Retinal pigment epithelial cell (primary cell): ENCODE measurements around the gene CNPY1.

Experiments used
- DNase-seq: peaks from one replicate; pipeline ENCODE4 v3.0.0-alpha.2; 2010; ENCODE audit warnings: low read depth
- H3K4me3 ChIP-seq: 2 replicates; pipeline ENCODE4 v1.5.1; 2011; ENCODE audit warnings: mild to moderate bottlenecking, low read length, control low read depth, moderate library complexity
- CTCF ChIP-seq: conservative IDR thresholded peaks from 2 replicates; pipeline ENCODE4 v1.5.1; 2011; ENCODE audit warnings: low read depth, low read length, control low read depth, inconsistent platforms

The CNPY1 gene

GRCh38 chr7:155507576-155507975 is 38.8 kb downstream of the CNPY1 start:
- no peak for TF ChIP-seq CTCF
- no peak overlapping the region for H3K4me3 ChIP-seq
- no peak for DNase-seq

GRCh38 chr7:155506854-155507337 is 39.5 kb downstream of the CNPY1 start:
- no peak for DNase-seq
- TF ChIP-seq CTCF: no peak
- H3K4me3 ChIP-seq: no peak overlapping the region

DNA sequence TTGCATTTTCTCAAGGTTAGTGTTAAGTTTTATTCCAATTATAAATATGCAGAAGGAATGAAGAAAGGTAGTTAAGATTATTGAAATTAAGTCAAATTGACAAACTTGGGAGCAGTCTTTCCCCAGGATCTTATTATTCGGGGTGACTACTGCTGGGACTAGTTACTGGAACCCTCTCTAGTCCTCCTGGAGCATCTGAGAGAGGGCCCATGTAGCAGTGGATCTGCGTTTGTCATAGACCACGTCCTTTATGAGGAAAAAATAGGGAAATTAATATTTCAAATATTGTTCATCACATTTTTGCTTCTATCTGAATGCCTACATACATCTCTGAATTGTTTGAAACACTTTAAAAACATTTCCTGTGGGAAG is 41.0 kb downstream of the CNPY1 start:
- DNase-seq: no peak
- no peak overlapping the region for H3K4me3 ChIP-seq
- no peak for TF ChIP-seq CTCF

- no peak overlapping the region for H3K4me3 ChIP-seq
- no peak for DNase-seq
- TF ChIP-seq CTCF: no peak
Measured at GRCh38 chr7:155497149-155497901, 49.0 kb downstream of the CNPY1 start.

GRCh38 chr7:155496267-155497005 is 49.9 kb downstream of the CNPY1 start:
- no peak overlapping the region for H3K4me3 ChIP-seq
- no peak for TF ChIP-seq CTCF
- DNase-seq: no peak

GRCh38 chr7:155495440-155496248 is 50.7 kb downstream of the CNPY1 start:
- no peak for DNase-seq
- H3K4me3 ChIP-seq: no peak overlapping the region
- TF ChIP-seq CTCF: no peak
